ENCODE measurements around the gene GHRH.

The GHRH gene

DNA sequence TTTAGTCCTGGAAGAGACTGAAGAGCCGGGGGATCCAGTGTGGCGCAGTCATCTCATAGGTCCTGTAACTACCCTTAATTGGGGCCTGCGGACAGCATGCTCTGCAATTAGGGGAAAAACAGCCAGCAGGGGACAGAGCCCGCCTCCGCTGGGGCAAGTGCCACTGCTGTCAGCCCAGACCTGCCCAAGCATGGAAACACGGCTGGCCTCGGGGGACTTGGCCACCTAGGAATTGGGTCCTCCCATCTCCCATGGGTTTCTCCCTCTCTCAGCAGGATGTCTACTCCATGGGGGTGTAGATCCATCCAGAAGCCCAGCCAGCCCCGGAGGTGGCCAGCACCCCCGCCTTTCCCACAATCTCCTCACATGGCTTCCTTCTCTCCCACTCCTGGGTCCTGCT is 3.6 kb downstream of the GHRH start:
- no peak for DNase-seq (ENCODE audit: low read depth)
- TF ChIP-seq, protein P1, sequence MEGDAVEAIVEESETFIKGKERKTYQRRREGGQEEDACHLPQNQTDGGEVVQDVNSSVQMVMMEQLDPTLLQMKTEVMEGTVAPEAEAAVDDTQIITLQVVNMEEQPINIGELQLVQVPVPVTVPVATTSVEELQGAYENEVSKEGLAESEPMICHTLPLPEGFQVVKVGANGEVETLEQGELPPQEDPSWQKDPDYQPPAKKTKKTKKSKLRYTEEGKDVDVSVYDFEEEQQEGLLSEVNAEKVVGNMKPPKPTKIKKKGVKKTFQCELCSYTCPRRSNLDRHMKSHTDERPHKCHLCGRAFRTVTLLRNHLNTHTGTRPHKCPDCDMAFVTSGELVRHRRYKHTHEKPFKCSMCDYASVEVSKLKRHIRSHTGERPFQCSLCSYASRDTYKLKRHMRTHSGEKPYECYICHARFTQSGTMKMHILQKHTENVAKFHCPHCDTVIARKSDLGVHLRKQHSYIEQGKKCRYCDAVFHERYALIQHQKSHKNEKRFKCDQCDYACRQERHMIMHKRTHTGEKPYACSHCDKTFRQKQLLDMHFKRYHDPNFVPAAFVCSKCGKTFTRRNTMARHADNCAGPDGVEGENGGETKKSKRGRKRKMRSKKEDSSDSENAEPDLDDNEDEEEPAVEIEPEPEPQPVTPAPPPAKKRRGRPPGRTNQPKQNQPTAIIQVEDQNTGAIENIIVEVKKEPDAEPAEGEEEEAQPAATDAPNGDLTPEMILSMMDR (conservative IDR thresholded peaks at IDR 0.05; ENCODE audit: control insufficient read depth, insufficient read depth, low read depth, low read length): no peak
- H3K4me3 ChIP-seq (ENCODE audit: control insufficient read depth, low read depth, low read length): no peak overlapping the region

DNA sequence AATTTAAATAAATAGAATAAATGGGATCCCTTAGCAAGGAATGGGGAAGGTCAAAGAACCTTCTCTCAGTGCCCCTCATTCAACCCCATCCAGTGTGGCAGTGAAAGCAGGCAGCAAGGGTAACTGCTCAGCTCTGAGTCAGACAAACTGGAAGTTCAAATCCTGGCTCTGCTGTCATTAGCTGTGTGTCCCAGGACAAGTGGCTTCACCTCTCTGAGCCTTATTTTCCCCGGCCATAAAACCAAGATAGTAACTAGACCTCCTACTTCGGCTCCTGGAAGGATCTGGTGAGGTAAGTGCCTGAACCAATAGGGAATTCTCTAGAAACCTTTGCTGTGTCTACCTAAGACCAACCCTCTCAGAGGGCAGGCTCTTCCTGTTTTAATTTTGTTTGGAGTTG is 4.1 kb downstream of the GHRH start:
- TF ChIP-seq, protein P1 (conservative IDR thresholded peaks at IDR 0.05; ENCODE audit: control insufficient read depth, insufficient read depth, low read depth, low read length): no peak
- no peak overlapping the region for H3K4me3 ChIP-seq (ENCODE audit: control insufficient read depth, low read depth, low read length)
- no peak for DNase-seq (ENCODE audit: low read depth)

DNA sequence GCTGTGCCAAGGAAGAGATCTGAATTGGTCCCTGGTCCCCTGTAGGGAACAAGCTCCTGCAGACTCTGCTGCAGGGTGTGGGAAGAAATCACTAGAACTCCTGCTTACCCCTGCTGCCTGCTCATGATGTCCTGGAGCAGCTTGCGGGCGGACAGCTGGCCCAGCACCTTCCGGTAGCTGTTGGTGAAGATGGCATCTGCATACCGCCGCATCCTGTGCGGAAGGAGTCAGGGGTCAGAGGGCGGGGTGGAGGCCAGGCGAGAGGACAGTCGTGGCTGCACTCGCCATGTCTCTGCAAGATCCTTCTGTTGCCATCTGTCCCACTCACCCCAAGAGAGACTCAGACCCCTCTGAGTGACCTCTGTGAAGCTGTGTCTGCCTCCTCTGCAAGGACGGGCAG is 5.3 kb downstream of the GHRH start:
- DNase-seq (ENCODE audit: low read depth): no peak
- TF ChIP-seq, protein P1 (conservative IDR thresholded peaks at IDR 0.05; ENCODE audit: control insufficient read depth, insufficient read depth, low read depth, low read length): no peak
- no peak overlapping the region for H3K4me3 ChIP-seq (ENCODE audit: control insufficient read depth, low read depth, low read length)

DNA sequence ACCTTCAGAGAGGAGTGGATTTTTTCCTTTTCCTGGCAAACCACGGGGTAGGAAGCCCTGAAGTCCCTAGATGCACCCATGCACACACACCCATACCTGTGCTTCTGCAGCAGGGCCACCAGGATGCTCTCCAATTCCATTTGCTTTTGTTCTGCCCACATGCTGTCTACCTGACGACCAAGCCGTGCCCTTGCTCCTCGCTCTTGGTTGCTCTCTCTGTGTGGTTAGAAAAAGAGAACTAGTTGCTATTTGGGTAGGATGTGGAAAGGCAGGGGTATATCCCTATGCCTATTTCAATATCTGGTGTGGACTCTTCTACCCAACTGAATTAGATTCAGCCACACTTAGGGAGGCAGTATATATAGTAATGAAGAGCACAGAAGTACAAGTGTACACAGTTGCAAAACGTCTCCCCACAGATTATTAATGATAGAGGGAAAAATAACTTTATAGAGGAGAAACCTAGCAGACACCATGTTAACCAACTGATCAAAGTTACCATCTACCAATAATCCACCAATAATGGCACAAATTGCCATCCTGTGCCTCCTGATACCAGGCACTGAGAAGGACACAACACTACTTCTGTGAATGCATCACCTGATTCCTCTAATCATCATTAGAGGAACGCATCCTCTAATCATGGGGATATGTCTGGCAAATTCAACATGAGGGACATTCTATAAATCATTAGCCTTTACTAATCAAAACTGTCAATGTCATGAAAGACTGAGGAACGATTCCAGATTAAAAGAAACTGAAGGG is 7.3 kb downstream of the GHRH start:
- TF ChIP-seq, protein P1 (conservative IDR thresholded peaks at IDR 0.05; ENCODE audit: control insufficient read depth, insufficient read depth, low read depth, low read length): no peak
- no peak overlapping the region for H3K4me3 ChIP-seq (ENCODE audit: control insufficient read depth, low read depth, low read length)
- DNase-seq (ENCODE audit: low read depth): no peak

DNA sequence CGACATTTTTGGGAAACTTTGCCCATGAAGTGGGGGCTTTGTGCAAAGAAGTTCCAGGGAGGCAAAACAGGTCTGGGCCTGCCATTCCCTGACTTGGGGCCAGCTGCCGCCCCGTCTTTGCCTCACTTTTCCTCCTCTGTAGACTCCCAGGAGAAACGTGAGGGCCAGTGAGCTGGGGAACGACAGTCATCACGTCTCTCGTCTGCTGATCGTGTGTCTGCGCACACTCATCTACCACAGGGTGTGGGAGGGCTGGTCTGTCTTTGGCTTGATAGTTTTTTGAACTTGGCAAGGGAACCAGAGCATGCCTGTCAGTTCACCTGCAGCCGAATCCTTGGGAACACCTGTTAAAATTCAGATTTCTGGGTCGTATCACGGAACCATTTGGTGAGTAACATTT is 8.5 kb downstream of the GHRH start:
- TF ChIP-seq, protein P1 (conservative IDR thresholded peaks at IDR 0.05; ENCODE audit: control insufficient read depth, insufficient read depth, low read depth, low read length): no peak
- no peak for DNase-seq (ENCODE audit: low read depth)
- H3K4me3 ChIP-seq (ENCODE audit: control insufficient read depth, low read depth, low read length): no peak overlapping the region

DNA sequence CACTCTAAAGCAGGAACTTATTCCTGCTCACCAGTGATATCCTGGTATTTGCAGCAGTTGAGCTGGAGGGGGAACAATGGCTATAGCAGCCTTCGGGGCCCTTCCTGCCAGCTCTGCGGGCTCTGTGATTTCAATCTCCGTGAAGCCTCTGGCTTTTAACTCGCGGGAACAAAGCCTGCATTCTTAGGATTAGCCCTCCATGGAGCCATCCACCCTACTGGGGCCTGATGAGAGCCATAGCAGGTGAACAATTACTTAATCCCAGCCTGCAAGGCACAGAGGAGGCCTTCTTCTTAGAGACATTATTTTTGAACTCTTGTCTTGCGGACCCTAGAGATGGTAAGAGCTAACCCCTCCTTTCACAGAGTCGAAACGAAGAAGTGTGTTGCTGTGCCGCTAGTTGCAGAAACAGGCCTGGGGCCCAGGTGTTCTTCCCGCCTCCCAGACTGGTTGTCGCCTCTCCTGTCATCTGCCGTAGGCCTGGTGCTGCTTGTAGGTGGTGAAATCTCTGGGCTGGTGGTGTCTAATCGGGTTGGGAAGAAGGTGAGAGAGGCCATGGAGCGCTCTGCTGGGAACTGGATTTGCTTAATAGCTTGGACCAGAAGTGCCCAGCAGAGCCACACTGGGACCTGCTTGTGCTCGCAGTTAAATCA is 9.7 kb downstream of the GHRH start:
- DNase-seq (ENCODE audit: low read depth): no peak
- TF ChIP-seq, protein P1 (conservative IDR thresholded peaks at IDR 0.05; ENCODE audit: control insufficient read depth, insufficient read depth, low read depth, low read length): no peak
- no peak overlapping the region for H3K4me3 ChIP-seq (ENCODE audit: control insufficient read depth, low read depth, low read length)
